Measurements from ENCODE around the gene ACTR1A.

GRCh38 chr10:102462512-102463054, 39.9 kb downstream of the ACTR1A start:
- TF ChIP-seq CTCF (IDR thresholded peaks at IDR 0.05): no peak
- TF ChIP-seq POLR2A (IDR thresholded peaks at IDR 0.05): no peak
